ENCODE results near the gene DDRGK1. TPM values are rescaled to one million over a fixed set of nuclear protein-coding genes. Genes with fewer than 3 reads are reported as not detected.

The DDRGK1 gene
- total RNA-seq, 1 donor from 2014 or later = 61.4 TPM

- TF ChIP-seq POLR2A (IDR thresholded peaks at IDR 0.05) (no peak), POLR2AphosphoS5 (IDR thresholded peaks at IDR 0.05; ENCODE audit: insufficient read depth in 1 of 2, low read depth in 1 of 2) (no peak), CTCF (IDR thresholded peaks at IDR 0.05) (no peak)
- DNase-seq (ENCODE audit: extremely low spot score in 2 of 2) = no peak
- Histone ChIP-seq H3K9me3 (no peaks in the 10 kb centered on the region), H3K4me3 (no peak overlapping the region), H3K27me3 (no peaks in the 10 kb centered on the region), H3K36me3 (peaks cover 0 to 23% of the 10 kb centered on the region in 2 donors), H3K27ac (no peak overlapping the region), H3K4me1 (peaks cover 15% of the 10 kb centered on the region)
- intact Hi-C loops (cut with DNase I) = no loop called here
These were observed 57.6 kb downstream of the DDRGK1 start for GRCh38 chr20:3146732-3147341.

GRCh38 chr20:3141757-3142156 is 62.7 kb downstream of the DDRGK1 start:
- TF ChIP-seq CTCF (IDR thresholded peaks at IDR 0.05) (no peak), POLR2A (IDR thresholded peaks at IDR 0.05) (no peak), POLR2AphosphoS5 (IDR thresholded peaks at IDR 0.05; ENCODE audit: insufficient read depth in 1 of 2, low read depth in 1 of 2) (no peak)
- H3K27ac ChIP-seq = no peak overlapping the region
- no peaks in the 10 kb centered on the region for H3K9me3 ChIP-seq
- no peaks in the 10 kb centered on the region for H3K27me3 ChIP-seq
- H3K4me3 ChIP-seq = no peak overlapping the region
- no peaks in the 10 kb centered on the region for H3K4me1 ChIP-seq
- H3K36me3 ChIP-seq = peaks cover 0 to 4% of the 10 kb centered on the region in 2 donors
- no peak for DNase-seq (ENCODE audit: extremely low spot score in 2 of 2)
- intact Hi-C loops (cut with DNase I) = no loop called here

Other genes starting within 250 kb of the DDRGK1 start
- not detected for gene GNRH2, start 161.1 kb downstream of the DDRGK1 start, total RNA-seq
- 52.3 TPM for gene MRPS26, start 158.6 kb downstream of the DDRGK1 start, total RNA-seq
- gene OXT, start 133.1 kb downstream of the DDRGK1 start, total RNA-seq = not detected
- not detected for gene AVP, start 120.0 kb downstream of the DDRGK1 start, total RNA-seq
- gene FASTKD5, start 44.8 kb downstream of the DDRGK1 start, total RNA-seq = 10.3 TPM
- 7.6 TPM for gene UBOX5, start 44.8 kb downstream of the DDRGK1 start, total RNA-seq
- 12.8 TPM for gene LZTS3, start 31.1 kb downstream of the DDRGK1 start, total RNA-seq
- 52.5 TPM for gene ITPA, start 4.8 kb upstream of the DDRGK1 start, total RNA-seq
- 4.9 TPM for gene SLC4A11, start 34.5 kb upstream of the DDRGK1 start, total RNA-seq
- 18.4 TPM for gene DNAAF9, start 203.0 kb upstream of the DDRGK1 start, total RNA-seq

Measured in vagina (tissue), 2 donors.